Keratinocyte (primary cell): ENCODE measurements around the gene TOX4. TPM values are rescaled to one million over a fixed set of nuclear protein-coding genes. Genes with fewer than 3 reads are reported as not detected.

Source experiments
- DNase-seq: peaks from one replicate; pipeline ENCODE4 v3.0.0-alpha.2; 2011; ENCODE audit warnings: low read depth, missing footprints, low spot score
- FAIRE-seq: peaks from 2 replicates; lab custom pipeline; 2011; peaks lifted over from hg19 to GRCh38; lab: Jason Lieb, UNC
- H2AFZ ChIP-seq: 2 replicates; pipeline ENCODE4 v1.6.0; 2012; ENCODE audit warnings: low read length, control low read depth, inconsistent platforms; ENCODE audit not compliant: control insufficient read depth
- H3K27ac ChIP-seq: 2 replicates; pipeline ENCODE4 v1.5.1; 2011; ENCODE audit warnings: low read length; ENCODE audit not compliant: control insufficient read depth, insufficient read depth
- H3K27me3 ChIP-seq: 3 replicates; pipeline ENCODE4 v1.6.0; 2011; ENCODE audit warnings: low read length; ENCODE audit not compliant: control insufficient read depth, insufficient read depth; ENCODE audit errors: extremely low read depth
- H3K36me3 ChIP-seq, 2 experiments: 2 replicates in 1 of 2; 3 replicates in 1 of 2; pipeline ENCODE4 v1.5.1; 2011; ENCODE audit warnings: low read length in 2 of 2, mild to moderate bottlenecking in 1 of 2; ENCODE audit not compliant: control insufficient read depth in 2 of 2, insufficient read depth in 2 of 2; ENCODE audit errors: extremely low read depth in 1 of 2
- H3K4me1 ChIP-seq: 3 replicates; pipeline ENCODE4 v1.5.1; 2011; ENCODE audit warnings: low read length; ENCODE audit not compliant: control insufficient read depth, insufficient read depth; ENCODE audit errors: extremely low read depth
- H3K4me2 ChIP-seq: 3 replicates; pipeline ENCODE4 v1.6.0; 2011; ENCODE audit warnings: low read depth, low read length; ENCODE audit not compliant: control insufficient read depth, insufficient read depth; ENCODE audit errors: extremely low read depth
- H3K4me3 ChIP-seq, 3 experiments: fragments of 200-600 bp in 1 of 3; sonication (generic) in 1 of 3; 2 replicates in 2 of 3; 3 replicates in 1 of 3; pipeline ENCODE4 v1.5.1; 2011 to 2016; ENCODE audit warnings: low read length in 3 of 3, mild to moderate bottlenecking in 3 of 3, control low read depth in 2 of 3, inconsistent platforms in 1 of 3, low read depth in 1 of 3, mixed read lengths in 1 of 3, mixed run types in 1 of 3, moderate library complexity in 1 of 3; ENCODE audit not compliant: control insufficient read depth in 2 of 3, insufficient read depth in 2 of 3; ENCODE audit errors: extremely low read depth in 1 of 3
- H3K79me2 ChIP-seq: 2 replicates; pipeline ENCODE4 v1.6.0; 2012; ENCODE audit warnings: low read length; ENCODE audit not compliant: control insufficient read depth, insufficient read depth
- H3K9ac ChIP-seq: 3 replicates; pipeline ENCODE4 v1.6.0; 2011; ENCODE audit warnings: low read length; ENCODE audit not compliant: control insufficient read depth, insufficient read depth; ENCODE audit errors: extremely low read depth
- H3K9me1 ChIP-seq: 3 replicates; pipeline ENCODE4 v1.6.0; 2011; ENCODE audit warnings: low read length; ENCODE audit not compliant: control insufficient read depth, insufficient read depth; ENCODE audit errors: extremely low read depth
- H3K9me3 ChIP-seq: 2 replicates; pipeline ENCODE4 v1.5.1; 2012; ENCODE audit warnings: low read depth, low read length; ENCODE audit not compliant: control insufficient read depth
- H4K20me1 ChIP-seq: 3 replicates; pipeline ENCODE4 v1.6.0; 2011; ENCODE audit warnings: low read length; ENCODE audit not compliant: control insufficient read depth, insufficient read depth; ENCODE audit errors: extremely low read depth
- EZH2 ChIP-seq: IDR thresholded peaks from one replicate; pipeline ENCODE4 v1.6.1; 2012; ENCODE audit warnings: inconsistent platforms, mild to moderate bottlenecking, low read length, moderate library complexity
- dilution Hi-C: fragments of 300-500 bp; cut with MboI; formaldehyde crosslinking; loops from one replicate; pipeline ENCODE4 v1.7.0; 2020; ENCODE audit warnings: low sequenced_read_pairs; ENCODE audit not compliant: extremely low pct_ligation_motif_present
- polyA plus RNA-seq, 5 experiments: library from polyadenylated mRNA; depleted of rRNA in 3 of 5; stranded (reverse) in 3 of 5; stranded (forward) in 1 of 5; unstranded in 1 of 5; fragments of >200 nt; gene quantifications; 1 replicate in 1 of 5; 2 replicates in 3 of 5; 3 replicates in 1 of 5; pipeline versions ENCODE4 v1.2.1 to v1.2.3, GENCODE V29; 2011 to 2012; ENCODE audit warnings: missing spikeins in 2 of 5, low read depth in 1 of 5, low replicate concordance in 1 of 5
- TF ChIP-seq, protein P1 (sequence below), 3 experiments: IDR thresholded peaks in 1 of 3; conservative IDR thresholded peaks in 1 of 3; optimal IDR thresholded peaks in 1 of 3; 2 replicates in 2 of 3; 3 replicates in 1 of 3; pipeline versions ENCODE3 to v1.5.1; 2011; ENCODE audit warnings: low read length in 3 of 3, mild to moderate bottlenecking in 3 of 3, moderate library complexity in 2 of 3, control low read depth in 1 of 3, inconsistent platforms in 1 of 3; ENCODE audit not compliant: insufficient read depth in 2 of 3; ENCODE audit errors: extremely low read depth in 1 of 3

The TOX4 gene
- polyA plus RNA-seq, 1 donor (not counting 4 experiments of a cell fraction or from before 2014, with no cell fraction given): 85.4 TPM

DNA sequence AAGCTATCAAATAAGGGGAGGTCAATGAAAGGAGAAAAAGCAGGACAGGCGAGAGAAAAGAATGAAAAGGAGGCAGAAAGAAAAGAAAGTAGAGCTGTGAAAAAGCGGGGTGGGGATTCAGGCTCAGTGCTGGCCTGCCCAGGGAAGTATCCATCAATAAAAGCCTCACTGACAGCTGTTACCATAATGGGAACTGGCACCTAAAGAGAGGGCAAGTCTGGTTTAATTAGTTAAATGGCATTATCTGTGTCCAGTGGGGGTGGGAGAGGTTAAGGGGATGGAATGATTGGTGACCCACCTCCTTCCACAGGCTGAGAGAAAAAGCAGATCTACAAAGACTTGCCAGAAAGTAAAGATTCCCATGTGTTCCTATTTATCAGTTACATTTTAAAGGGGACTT, 41.7 kb downstream of the TOX4 start:
- H3K27ac ChIP-seq: no peak overlapping the region
- H3K4me3 ChIP-seq: no peak overlapping the region
- no peak for TF ChIP-seq EZH2
- TF ChIP-seq, protein P1, sequence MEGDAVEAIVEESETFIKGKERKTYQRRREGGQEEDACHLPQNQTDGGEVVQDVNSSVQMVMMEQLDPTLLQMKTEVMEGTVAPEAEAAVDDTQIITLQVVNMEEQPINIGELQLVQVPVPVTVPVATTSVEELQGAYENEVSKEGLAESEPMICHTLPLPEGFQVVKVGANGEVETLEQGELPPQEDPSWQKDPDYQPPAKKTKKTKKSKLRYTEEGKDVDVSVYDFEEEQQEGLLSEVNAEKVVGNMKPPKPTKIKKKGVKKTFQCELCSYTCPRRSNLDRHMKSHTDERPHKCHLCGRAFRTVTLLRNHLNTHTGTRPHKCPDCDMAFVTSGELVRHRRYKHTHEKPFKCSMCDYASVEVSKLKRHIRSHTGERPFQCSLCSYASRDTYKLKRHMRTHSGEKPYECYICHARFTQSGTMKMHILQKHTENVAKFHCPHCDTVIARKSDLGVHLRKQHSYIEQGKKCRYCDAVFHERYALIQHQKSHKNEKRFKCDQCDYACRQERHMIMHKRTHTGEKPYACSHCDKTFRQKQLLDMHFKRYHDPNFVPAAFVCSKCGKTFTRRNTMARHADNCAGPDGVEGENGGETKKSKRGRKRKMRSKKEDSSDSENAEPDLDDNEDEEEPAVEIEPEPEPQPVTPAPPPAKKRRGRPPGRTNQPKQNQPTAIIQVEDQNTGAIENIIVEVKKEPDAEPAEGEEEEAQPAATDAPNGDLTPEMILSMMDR (optimal IDR thresholded peaks at IDR 0.05 in 1 of 3, IDR thresholded peaks at IDR 0.05 in 1 of 3, conservative IDR thresholded peaks at IDR 0.05 in 1 of 3; ENCODE audit: extremely low read depth in 1 of 3, insufficient read depth in 2 of 3, low read length in 3 of 3): no peak
- no peaks in the 10 kb centered on the region for H3K36me3 ChIP-seq
- peaks cover 3% of the 10 kb centered on the region for H3K27me3 ChIP-seq
- no peak overlapping the region for H3K9ac ChIP-seq
- dilution Hi-C loops: no loop called here
- H2AFZ ChIP-seq: no peak overlapping the region
- no peak overlapping the region for H3K4me2 ChIP-seq
- DNase-seq: no peak
- H4K20me1 ChIP-seq: no peaks in the 10 kb centered on the region
- H3K79me2 ChIP-seq: no peaks in the 10 kb centered on the region
- no peaks in the 10 kb centered on the region for H3K4me1 ChIP-seq
- H3K9me3 ChIP-seq: no peaks in the 10 kb centered on the region
- no peaks in the 10 kb centered on the region for H3K9me1 ChIP-seq
- FAIRE-seq: no peak

DNA sequence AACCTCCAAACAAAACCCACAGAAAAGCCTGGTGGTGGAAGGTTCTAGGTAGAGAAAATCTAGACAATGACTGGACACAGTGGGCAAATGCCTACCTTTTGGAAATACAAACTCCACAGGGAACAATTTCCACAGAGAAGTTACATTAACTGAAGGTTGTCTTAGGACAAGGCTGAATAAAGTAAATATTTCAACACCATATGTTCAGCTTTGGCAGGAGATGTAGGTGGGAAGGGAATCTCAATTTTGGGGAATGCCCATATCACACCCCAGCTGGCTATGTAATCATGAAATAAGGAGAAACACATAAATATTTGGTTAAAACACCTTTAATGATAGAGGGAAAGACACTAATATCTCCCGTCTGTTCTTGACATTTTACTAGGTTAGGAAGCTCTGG, 43.8 kb downstream of the TOX4 start:
- H3K4me3 ChIP-seq: no peak overlapping the region
- H3K27me3 ChIP-seq: peaks cover 3% of the 10 kb centered on the region
- H3K36me3 ChIP-seq: no peaks in the 10 kb centered on the region
- DNase-seq: no peak
- no peaks in the 10 kb centered on the region for H4K20me1 ChIP-seq
- no peaks in the 10 kb centered on the region for H3K9me1 ChIP-seq
- H3K4me2 ChIP-seq: no peak overlapping the region
- H3K4me1 ChIP-seq: no peaks in the 10 kb centered on the region
- H3K79me2 ChIP-seq: no peaks in the 10 kb centered on the region
- no peaks in the 10 kb centered on the region for H3K9me3 ChIP-seq
- H3K9ac ChIP-seq: no peak overlapping the region
- no peak for FAIRE-seq
- H2AFZ ChIP-seq: no peak overlapping the region
- dilution Hi-C loops: no loop called here
- TF ChIP-seq, protein P1 (optimal IDR thresholded peaks at IDR 0.05 in 1 of 3, IDR thresholded peaks at IDR 0.05 in 1 of 3, conservative IDR thresholded peaks at IDR 0.05 in 1 of 3; ENCODE audit: extremely low read depth in 1 of 3, insufficient read depth in 2 of 3, low read length in 3 of 3): no peak
- TF ChIP-seq EZH2: no peak
- H3K27ac ChIP-seq: no peak overlapping the region
